ENCODE measurements around the gene NIPAL3.
"Not testable (repeated sequence)": the region's sequence is repeated elsewhere in the genome, so short reads cannot be mapped to it uniquely, and the experiment has no call there.

NIPAL3 gene

DNA sequence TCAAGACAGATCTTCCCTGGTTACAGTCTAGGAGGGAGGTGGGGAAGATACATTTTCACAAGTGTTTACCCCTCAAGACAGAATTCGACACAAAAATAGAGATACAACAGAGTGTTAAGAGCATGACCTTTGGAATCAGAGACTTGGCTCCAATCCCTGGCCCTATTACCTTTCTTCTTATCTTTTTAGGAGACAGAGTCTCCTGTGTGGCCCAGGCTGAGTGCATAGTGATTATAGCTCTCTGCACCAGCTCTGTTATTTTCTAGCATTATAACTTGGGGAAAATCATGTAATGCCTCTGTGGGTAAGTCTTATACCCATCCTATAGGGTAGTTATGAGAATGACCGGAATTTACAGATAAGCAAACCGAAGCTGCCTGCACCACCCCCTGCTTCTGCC lies 9.8 kb downstream of the NIPAL3 start:
- no peak for DNase-seq

DNA sequence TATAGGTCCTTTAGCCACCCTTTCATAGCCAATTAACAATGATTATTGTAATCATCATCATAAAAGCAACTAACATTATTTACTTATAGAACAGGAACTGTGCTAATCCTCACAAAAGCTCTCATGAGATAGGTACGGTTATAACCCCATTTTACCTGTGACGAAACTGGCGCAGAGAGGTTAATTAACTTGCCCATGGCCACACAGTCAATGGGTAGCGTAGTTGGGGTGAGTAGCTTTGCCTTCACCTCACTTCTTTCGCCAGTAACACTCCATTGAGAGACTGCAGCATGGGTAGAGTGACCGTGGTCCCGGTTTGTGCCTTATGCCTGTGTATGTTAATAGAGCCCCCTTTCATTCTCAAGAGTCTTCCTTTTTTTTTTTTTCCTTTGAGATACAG lies 10.3 kb downstream of the NIPAL3 start:
- no peak for DNase-seq

DNA sequence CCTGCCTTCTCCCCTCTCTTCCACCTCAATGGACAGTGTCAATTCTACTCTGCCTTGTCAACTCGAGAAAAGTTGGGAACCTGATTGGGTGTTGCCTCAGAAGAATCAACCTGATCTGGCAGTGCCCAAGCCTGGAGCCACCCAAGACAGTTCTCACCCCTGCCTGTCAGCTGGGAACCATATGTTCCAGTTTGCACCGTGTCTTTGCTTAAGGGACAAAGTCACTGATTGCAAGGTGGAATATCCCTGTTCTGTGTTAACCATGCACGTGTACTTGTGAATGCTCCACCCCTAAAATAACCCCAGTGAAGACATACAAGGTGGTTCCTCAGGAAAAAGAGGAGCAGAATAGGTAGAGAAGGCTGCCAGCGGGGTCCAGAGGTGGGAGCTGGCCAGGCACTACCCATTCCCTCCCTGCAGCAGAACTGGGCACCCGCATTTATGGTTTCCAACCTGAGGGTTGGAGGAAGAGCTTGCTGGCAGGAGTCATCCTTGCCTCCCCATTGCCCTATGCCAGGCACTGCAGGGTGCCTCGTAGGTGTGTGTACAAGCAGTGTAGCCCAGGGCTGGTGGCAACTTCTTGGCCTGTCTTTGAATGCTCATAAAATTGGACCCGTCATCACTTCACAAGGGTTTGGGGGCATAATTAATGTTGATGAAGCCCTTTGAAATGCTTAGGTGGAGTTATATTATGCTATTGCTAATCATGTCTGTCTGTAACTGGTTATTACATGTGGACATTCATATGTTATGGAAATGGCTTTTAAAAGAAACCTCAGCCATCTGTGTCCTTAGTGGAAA lies 11.3 kb downstream of the NIPAL3 start:
- DNase-seq, result peak; percentile 88

DNA sequence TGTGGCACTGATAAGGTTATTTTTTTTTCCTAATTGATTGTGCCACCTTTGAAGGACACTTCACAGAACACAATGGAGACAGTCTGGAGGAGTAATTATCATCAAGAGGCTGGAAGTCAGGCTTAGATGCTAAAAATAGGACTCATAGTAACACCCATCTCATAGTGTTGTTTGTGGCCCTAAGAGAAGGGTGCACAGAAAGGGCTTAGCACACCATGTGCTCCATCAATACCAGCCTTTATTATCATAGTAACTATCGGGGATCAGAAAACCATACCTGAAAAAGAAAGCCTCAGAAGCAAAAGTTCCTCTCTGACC lies 11.9 kb downstream of the NIPAL3 start:
- DNase-seq, result peak; percentile 88

DNA sequence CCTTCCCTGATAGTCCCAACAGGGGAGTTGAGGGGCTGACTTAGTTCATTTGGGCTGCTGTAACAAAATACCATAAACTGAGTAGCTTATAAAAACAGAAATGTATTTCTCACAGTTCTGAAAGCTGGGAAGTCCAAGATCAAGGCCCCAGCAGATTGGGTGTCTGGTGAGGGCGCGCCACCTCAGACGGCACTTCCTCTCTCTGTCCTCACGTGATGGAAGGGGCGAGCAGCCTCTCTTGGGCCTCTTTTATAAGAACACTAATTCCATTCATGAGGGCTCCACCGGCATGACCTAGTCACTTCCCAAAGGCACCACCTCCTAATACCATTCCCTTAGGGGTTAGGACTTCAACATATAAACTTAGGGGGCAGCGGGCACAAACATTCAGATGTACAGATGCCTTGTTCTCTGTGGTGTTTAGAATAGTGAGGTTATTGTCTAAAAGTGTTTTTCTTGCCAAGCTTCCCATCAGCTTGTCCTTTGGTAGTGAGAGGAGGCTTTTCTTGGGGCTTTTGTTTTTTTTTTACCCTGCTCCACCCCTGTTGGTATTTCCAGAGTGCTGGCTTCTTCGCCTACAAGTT lies 20.3 kb downstream of the NIPAL3 start:
- no peak for DNase-seq

DNA sequence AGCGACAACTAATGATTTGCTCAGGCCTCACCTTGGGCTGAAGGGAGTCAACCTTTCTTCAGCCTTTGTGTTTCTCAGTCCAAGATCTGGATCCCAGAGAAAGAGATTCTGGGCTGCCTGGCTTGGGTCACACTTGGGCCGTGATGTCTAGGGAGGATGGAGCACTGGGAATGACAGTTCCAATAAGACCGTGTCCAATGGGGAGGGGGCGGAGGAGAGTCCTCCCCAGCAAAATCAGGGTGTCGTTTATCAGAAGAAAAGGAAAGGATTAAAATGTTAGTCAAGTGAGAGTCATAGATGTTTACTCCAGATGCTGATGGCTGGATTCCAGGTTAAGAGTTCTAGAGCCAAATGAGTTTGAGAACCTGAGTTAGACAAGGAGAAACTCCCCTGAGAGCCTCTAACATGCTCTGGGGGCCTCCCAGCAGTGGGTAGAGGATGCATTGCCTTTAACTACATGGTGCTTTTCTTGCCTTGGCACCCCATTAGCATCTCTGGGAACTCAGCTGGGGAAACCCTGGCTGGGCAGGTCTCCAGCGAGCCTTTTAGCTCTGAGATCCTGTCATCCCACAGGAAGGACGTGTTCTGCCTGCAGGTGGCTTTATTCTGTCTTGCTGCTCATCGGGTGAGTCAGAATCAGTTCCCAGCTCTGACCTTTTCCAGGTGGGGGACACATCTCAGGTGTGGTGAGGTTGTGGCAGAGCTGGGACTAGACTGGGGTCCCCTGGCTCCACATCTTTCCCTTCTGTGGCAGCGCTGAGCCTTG lies 22.2 kb downstream of the NIPAL3 start:
- DNase-seq, result peak; percentile 62

DNA sequence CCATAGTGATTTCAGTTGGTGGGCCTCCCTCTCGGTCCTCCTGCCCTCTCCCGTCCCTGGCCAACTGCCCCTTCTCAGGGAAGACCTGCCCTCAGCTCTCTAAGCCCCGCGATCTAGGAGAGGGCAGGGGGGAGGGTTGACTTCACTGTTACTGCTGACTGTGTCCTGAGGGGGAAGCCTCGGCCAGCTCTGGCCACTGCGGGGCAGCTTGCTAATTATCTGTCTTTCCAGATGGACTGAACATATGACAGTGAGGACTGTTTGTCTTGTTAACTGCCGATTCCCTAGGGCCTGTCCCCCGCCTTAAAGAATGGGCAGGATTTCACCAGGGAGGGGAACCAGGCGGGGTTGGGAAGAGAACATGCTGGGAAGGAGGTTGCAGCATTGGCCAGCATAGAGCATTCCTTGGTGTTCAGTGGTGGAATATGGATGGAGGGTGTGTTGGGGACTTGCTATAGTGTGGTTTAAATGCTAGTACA lies 22.9 kb downstream of the NIPAL3 start:
- peak; percentile 94 for DNase-seq

DNA sequence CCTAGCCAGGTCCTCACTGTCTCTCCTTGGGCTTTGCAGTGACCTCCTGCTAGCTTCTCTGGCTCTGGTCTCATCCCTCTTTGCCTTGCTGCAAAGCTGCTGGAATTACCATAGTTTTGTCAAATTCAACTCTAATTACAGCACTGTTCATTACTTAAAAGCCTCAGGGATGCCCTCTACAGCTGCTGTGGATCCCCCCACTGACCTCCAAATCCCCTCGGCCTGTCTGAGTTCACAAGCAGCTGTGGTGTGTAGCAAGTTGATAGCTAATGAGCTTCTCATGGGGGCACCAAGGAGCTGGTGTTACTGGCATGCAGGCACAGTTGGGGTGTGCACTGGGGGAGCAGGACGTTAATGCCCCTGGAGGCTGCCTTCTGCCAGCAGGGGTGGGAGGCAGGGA lies 24.8 kb downstream of the NIPAL3 start:
- DNase-seq, result no peak

DNA sequence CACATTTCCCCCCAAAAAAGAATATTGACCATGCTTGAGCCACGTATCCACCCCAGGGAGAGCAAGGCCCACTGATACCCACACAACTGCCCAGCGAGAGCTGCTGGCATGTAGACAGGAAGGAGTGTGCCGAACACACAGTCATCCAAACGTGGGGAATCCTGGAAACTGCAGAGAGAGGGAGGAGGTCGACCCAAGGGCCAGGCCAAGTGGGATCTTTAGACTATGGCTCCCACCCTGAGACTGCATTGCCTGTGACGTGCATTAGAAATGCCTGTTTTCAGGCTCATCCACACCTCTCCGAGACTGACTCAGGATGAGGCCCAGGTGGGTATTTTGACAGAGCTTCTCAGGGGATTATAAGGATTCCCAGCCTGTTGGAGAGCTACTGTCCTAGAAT lies 25.9 kb downstream of the NIPAL3 start:
- DNase-seq, result no peak

DNA sequence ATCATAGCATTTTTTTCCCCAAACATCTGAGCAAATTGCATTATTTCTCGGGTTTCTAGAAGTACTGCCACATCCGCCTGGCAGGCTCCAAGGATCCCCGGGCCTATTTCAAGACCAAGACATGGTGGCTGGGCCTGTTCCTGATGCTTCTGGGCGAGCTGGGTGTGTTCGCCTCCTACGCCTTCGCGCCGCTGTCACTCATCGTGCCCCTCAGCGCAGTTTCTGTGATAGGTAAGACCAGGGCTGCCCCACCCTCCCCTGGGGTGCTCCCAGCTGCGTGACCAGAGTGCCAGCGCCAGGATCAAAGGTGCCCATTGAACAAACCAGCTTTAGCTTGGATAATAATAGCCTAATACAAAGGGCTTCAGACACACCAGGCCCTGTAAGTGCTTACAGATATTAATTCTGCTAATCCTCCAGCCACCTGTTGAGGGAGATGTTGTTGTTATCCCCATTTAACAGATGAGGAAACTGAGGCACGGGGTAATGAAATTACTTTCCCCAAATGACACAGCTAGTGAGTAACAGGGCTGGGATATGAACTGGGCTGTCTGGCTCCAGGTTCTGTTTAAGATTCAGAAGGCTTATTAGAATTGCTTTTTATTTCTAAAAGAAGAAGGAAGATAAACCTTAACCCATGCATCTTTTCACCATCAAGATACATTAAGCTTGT lies 26.5 kb downstream of the NIPAL3 start:
- DNase-seq, result no peak

DNA sequence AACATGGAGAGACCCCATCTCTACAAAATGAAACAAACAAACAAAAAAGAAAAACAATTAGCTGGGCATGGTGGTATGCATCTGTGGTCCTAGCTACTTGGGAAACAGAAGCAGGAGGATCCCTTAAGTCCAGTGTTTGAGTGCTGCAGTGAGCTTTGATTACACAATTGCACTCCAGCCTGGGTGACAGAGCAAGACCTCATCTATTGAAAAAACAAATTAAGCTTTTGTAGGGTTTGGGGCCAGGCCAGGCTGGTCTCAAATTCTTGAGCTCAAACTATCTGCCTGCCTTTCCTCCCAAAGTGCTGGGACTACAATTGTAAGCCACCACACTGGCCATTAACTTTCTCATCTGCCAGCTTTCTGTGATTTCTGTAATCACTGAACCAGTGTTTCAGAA lies 27.2 kb downstream of the NIPAL3 start:
- DNase-seq, result no peak

DNA sequence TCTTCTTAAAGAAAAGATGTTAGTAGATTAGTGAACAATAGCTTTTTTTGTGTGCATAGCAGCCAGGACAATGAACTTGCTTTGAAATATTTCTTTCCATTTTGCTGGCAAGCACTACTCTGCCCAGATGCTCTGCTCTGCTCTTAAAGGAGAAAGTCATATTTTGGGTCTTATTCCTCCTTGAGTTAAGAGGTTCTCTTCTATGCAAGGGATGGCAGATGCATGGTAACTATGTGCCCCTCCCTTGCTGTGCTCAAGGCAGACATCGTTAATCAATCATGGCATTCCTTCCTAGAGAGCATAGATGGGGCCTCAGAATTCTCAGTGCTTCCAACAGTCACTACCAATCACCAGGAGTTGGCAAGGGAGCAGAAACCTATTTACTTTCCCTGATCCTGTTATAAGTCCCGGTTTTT lies 27.6 kb downstream of the NIPAL3 start:
- DNase-seq, result peak; percentile 71

DNA sequence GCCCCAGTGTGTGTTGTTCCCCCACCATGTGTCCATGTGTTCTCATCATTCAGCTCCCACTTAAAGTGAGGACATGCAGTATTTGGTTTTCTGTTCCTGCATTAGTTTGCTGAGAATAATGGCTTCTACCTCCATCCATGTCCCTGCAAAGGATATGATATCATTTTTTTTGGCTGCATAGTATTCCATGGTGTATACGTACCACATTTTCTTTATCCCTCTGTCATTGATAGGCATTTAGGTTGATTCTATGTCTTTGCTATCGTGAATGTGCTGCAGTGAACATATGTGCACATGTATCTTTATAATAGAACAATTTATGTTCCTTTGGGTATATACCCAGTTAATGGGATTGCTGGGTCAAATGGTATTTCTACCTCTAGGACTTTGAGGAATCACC lies 30.8 kb downstream of the NIPAL3 start:
- DNase-seq, result not testable (repeated sequence)

DNA sequence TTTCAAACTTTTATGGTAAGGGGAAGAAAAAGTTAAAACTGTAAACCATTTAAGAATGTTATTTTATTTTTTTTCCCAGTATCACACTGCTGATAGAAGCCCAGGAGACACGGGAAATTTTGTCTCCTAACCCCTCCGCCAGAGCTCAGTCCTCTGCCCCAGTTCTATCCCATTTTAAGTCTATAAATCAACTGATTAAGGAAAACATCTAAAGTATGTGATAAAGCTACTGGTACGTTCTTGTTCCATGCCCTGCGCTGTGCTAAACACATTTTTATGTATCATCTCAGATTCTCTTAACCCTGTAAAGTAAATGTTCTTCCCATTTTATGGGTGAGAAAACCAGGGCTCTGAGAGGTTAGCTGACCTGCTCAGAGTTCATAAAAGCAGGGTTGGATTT lies 34.7 kb downstream of the NIPAL3 start:
- DNase-seq, result no peak

DNA sequence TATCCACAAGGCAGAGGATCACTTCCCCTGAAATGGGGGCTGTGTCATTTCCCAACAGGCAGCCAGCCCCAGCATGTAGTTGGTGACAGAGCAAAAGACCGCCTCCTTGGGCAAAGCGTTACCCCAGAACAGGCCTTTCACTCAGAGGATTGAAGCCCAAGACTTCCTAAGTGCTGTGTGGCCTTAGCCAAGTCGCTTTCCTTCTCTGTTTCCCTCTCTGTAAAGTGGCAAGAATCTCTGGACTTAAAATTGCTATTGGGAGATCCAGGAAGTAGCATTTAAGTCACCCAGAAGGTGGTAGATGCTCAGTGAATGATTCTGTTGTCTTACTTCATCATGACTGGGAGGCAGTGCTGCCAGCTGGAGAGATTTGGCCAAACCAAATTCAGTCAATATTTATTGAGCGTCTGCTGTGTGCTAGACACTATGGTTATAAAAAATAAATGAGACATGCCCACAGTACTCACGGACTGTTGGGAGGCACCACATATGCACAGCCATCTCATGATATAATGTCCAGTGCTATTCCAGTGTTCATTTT lies 35.3 kb downstream of the NIPAL3 start:
- DNase-seq, result no peak

DNA sequence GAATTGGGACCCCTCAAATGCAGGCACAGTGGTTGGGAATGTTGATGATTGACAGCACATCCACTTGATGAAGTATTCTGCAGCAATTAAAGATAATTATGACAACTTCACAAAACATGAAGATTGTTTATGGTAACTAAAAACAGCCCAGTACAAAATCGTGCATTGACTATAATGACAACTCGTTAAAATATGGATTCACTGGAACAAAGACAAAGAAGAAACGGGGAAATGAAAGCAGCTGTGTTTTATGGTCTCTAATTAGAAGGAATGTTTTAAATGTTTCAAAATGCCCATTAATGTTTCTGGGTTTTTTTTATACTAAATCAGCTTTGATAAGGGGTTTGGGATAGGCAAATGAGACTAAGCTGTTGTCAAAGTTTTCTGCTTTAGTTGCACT lies 36.1 kb downstream of the NIPAL3 start:
- no peak for DNase-seq

DNA sequence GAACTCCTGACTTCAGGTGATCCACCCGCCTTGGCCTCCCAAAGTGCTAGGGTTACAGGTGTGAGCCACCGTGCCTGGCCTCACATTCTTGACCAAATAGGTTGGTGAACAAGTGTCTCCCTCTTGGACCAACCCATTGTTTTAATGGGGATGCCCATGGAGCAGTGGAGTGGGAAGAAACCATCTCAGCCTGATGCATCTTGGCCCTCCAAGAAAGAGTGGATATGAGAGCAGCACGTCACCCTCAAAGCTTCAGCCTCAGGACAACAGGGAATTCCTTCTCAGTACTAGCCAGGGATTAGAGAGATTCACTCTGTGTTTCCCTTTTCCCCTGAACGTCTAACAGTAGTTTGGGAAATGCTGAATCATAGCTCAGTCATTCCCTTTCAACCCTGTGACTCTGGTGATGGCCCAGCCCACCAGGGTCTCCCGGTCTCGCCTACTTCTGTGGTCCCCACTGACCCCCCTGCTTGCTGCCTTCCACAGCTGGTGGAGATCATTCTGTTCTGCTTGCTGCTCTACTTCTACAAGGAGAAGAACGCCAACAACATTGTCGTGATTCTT lies 37.4 kb downstream of the NIPAL3 start:
- DNase-seq, result no peak

DNA sequence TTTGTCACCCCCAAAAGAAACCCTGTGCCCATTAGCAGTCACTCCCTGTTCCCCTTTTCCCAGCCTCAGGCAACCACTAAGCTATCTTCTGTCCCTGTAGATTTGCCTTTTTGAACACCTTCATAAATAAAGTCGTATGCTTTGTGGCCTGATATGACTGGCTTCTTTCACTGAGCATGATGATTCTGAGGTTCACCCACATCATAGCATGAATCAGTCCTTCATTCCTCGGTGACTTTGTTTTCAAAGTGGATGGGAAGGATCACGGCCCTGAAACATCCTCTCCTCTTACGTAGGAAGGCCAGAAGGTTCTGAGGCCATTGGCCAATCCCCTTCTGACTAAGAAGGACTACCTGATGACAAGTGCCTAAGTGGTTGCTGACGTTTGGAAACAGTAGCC lies 39.1 kb downstream of the NIPAL3 start:
- no peak for DNase-seq

DNA sequence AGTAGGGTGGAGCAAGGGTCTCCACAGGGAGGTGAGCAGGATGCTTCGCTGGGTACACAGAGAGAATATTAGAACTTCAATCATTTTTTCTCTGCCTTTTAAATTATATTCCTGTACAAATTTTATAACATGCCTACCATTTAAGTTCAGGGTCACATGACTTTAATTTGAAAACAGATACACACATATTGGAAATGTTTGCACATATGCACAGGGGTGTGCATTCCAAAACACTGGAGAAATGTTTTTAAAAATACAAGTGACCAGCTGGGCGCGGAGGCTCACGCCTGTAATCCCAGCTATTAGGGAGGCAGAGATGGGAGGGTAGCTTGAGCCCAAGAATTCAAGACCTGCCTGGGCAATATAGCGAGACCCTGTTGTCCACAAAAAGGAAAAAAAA lies 39.7 kb downstream of the NIPAL3 start:
- no peak for DNase-seq

DNA sequence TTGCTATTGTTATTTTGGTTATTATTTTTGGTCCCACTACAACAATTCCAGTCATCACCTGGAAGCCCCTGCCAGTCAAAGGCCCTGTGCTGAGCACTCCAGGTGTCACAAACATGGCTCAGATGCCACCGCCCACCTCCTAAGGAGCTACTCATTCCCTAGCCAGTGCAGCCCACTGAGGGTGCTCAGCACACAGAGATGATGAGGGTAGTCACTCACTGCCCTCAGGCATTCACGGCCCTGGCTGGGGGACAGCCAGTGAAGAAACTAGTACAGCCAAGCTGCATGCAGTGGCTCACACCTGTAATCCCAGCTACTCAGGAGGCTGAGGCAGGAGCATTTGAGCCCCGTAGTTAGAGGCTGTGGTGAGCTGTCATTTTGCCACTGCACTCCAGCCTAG lies 42.3 kb downstream of the NIPAL3 start:
- DNase-seq, result no peak

DNA sequence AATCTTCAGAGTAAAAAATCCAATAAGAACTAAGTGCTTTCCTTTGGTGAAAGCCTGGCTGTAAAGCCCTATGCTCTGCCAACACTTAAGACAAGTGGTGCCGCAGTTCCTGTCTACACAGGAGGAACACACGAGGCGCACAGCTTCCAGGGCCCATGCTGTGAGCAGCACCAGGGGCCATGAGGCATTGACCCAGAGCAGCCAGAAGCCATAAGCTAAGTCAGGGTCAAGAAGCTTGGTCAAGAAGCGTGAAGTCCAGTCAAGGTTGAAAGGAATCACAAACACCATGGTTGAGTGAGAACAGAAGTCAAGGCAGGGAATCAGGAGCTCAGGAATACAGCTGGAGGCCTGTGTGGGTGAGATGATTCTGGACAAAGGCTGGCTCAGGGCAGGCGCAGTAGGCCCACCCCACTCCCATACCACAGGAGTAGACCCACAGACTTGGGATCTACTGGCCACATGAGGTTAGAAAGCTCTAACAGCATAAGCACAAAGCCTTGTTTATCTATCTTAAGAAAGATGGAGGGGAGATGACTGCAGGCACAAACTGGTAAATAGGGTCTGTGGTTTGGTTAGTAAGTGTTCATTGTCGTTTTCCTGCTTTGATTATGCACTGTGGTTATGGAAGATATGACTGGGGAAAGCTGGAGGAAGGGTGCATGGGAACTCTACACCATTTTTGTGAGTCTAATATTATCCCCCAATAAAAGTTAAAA lies 44.1 kb downstream of the NIPAL3 start:
- no peak for DNase-seq

DNA sequence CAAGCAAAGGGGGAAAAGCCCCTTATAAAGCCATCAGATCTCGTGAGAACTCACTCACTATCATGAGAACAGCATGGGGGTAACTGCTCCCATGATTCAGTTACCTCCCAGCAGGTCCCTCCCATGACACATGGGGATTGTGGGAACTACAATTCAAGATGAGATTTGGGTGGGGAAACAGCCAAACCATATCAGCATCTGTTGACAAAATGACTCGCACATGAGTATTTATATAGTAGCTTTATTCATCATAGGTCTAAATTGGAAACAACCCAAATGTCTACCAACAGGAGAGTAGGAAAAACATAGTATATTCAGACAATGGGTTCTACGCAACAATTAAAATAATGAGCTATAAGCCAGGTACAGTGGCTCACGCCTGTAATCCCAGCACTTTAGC lies 46.5 kb downstream of the NIPAL3 start:
- DNase-seq, result not testable (repeated sequence)
